ENCODE measurements around the gene NGFR.

NGFR gene

DNA sequence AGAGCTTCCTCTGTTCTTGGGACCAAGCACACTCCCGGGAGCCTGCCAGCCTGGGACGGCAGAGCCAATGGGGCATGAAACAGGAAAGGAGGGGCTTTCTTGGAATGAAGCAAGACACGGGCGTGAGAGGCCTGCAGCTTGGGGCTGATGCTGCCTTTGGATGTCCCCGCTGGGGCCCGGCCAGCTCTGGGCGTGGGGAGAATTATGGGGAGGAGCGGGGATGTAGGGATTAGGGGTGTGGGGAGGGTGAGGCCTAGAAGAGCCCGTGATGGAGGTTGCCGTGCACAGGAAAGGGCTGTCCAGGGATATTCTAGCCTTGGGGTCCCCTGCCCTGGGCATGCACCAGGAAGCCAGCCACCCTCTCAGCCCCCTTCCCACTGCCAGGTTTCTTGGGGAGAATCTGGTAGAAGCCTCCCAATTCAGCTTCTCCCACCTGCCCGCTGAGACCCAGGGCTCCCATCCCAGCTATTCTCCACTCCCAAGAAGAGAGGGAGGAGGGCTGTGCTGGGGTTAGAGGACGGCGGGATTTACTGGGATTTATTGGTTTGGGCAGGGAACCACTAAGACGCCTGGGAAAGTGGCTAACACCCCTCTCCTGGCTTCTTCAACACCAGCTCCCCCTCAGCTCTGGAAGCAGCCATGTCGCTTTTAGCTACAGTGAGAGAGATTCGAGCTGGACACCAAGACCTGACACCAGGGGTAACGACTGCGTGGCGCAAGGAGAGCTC lies 60.6 kb downstream of the NGFR start:
- FAIRE-seq (no peak), DNase-seq (ENCODE audit: insufficient read length, low spot score) (no peak)
- no peak for TF ChIP-seq TAF1 (IDR thresholded peaks at IDR 0.05; ENCODE audit: low read depth, low read length)
- no peak for TF ChIP-seq PAX5 (IDR thresholded peaks at IDR 0.05; ENCODE audit: insufficient read depth, low read length, severe bottlenecking)
- TF ChIP-seq SPI1 (IDR thresholded peaks at IDR 0.05; ENCODE audit: low read depth, low read length): no peak
- TF ChIP-seq POU2F2 (IDR thresholded peaks at IDR 0.05; ENCODE audit: low read depth, low read length): no peak
- TF ChIP-seq POLR2A (IDR thresholded peaks at IDR 0.05; ENCODE audit: low read depth, low read length): no peak

DNA sequence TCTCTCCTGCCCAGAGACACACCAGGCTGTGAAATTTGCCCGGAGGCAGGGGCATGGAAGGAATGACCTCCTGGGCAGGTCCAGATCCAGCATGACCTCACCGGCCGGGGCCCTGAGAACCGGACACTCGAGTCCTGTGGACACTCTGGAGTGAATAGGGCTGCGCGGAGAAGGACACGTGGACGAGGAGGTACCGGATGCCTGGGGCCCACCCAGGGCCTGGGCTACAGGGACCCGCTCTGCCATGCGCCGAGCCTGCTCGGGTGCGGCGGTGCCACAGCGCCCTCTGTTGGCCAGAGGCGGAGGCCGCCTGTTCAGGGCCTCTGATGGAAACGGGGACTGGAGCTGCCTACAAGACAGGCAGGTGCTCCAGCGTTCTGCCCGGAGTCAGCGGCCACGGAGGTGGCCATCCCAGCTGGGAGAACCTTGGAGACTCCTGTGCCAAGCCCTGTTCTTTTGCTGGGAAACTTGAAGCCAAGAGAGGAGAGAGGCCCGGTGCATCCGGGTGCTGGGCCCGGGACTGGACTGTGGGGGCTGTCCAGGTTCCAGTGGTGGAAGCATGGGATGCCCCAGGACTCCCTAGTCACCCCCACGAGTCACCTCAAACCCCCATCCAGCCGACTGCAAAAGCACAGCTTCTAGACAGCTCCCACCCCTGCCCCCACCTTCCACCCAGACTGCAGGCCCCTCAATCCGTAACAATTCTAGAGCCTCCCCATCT lies 61.3 kb downstream of the NGFR start:
- TF ChIP-seq POLR2AphosphoS5 (IDR thresholded peaks at IDR 0.05; ENCODE audit: low read depth, low read length) (no peak), TAF1 (IDR thresholded peaks at IDR 0.05; ENCODE audit: low read depth, low read length) (no peak), POU2F2 (IDR thresholded peaks at IDR 0.05; ENCODE audit: low read depth, low read length) (no peak), POLR2A (IDR thresholded peaks at IDR 0.05; ENCODE audit: low read depth, low read length) (no peak), PAX5 (IDR thresholded peaks at IDR 0.05; ENCODE audit: insufficient read depth, low read length, severe bottlenecking) (no peak), SPI1 (IDR thresholded peaks at IDR 0.05; ENCODE audit: low read depth, low read length) (no peak)
- peak; percentile 92 for DNase-seq (ENCODE audit: insufficient read length, low spot score)
- peak; percentile 93 for FAIRE-seq

DNA sequence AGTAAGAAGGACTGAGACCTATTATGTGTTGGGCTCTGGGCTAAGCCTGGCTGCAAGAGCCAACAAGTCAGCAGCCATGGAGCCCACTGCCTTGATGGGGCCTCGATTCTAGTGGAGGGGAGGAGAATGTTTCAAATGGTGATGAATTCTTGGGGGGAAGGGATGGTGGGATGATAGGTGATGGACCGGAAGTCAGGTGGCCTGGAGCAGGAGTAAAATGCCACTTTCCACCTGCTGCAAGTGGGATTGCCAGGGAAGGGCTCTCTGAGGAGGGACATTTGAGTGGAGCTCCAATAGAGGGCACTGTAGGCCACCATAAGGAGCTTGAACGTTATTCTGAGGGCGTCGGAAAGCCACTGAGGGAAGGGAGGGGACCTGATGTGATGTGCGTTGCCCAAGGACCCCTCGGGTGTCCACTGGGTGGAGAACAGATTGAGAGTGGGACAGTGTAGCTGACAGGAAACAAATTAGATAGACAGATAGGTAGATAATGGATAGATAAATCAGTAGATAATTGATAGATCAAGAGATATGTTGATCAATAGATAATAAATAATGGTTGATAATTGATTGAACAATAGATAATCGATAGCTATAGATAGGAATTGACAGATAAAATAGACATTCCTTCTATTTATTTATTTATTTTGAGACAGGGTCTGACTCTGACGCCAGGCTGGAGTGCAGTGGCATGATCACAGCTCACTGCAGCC lies 62.4 kb downstream of the NGFR start:
- TF ChIP-seq PAX5 (IDR thresholded peaks at IDR 0.05; ENCODE audit: insufficient read depth, low read length, severe bottlenecking): no peak
- peak; percentile 45 for FAIRE-seq
- no peak for DNase-seq (ENCODE audit: insufficient read length, low spot score)
